ENCODE measurements around the gene IFNAR2.
A peak's percentile ranks its signal among the peaks of the same experiment; 100 is the strongest.

DNA sequence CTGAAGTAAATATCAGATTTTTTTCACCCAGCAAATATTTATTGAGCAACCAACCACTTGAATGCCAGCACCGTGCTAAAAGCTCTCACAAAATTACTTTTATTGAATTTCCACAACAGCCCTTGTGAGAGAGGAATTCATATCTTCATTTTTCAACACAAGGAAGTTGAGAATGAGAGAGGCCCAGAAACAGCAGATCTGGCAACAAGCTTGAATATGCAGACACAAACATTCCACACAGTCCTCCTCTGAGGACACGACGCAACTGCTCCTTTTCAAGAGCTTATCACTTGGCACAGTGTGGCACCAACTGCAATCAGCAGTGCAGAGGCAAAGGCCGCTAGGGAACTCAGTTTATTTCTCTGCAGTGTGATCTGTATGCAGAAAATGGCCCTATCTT, 32.2 kb upstream of the IFNAR2 start:
- TF ChIP-seq POLR2AphosphoS5 (IDR thresholded peaks at IDR 0.05) (peak in 1 of 3 donors; percentile 24), POLR2A (IDR thresholded peaks at IDR 0.05) (no peak)
- TF ChIP-seq, protein P1, sequence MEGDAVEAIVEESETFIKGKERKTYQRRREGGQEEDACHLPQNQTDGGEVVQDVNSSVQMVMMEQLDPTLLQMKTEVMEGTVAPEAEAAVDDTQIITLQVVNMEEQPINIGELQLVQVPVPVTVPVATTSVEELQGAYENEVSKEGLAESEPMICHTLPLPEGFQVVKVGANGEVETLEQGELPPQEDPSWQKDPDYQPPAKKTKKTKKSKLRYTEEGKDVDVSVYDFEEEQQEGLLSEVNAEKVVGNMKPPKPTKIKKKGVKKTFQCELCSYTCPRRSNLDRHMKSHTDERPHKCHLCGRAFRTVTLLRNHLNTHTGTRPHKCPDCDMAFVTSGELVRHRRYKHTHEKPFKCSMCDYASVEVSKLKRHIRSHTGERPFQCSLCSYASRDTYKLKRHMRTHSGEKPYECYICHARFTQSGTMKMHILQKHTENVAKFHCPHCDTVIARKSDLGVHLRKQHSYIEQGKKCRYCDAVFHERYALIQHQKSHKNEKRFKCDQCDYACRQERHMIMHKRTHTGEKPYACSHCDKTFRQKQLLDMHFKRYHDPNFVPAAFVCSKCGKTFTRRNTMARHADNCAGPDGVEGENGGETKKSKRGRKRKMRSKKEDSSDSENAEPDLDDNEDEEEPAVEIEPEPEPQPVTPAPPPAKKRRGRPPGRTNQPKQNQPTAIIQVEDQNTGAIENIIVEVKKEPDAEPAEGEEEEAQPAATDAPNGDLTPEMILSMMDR (IDR thresholded peaks at IDR 0.05 in 8 of 11, conservative IDR thresholded peaks at IDR 0.05 in 3 of 11), result no peak

Measured in spleen (tissue), 7 donors.